ENCODE data around the gene NOP9. TPM values are rescaled to one million over a fixed set of nuclear protein-coding genes. Genes with fewer than 3 reads are reported as not detected.
A peak's percentile ranks its signal among the peaks of the same experiment; 100 is the strongest.

The NOP9 gene
- total RNA-seq, 4 donors from 2014 or later, result 19.4 to 29.2 (median 22.8) TPM

DNA sequence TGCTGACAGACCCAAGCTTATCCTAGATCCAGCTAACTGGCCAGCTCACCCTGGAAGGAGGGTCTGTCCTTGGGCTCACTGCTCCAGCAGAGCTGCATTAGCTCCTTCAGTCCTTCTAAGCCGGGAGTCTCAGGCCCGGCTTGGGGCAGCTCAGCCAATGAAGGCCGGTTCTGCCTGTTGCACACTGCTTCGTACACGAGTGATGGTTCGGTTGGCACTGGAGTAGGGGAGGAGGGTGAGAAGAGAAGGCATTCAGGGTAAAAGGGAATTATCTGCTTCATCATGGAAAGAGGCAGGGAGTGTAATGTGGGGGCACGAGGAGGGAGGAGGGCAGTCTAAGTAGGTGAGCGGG lies 38.1 kb downstream of the NOP9 start:
- Histone ChIP-seq H3K4me1 (peaks cover 0 to 52% (median 15%) of the 10 kb centered on the region in 3 donors), H3K36me3 (peaks cover 0 to 8% of the 10 kb centered on the region in 2 donors), H3K27me3 (peaks cover 72% of the 10 kb centered on the region), H3K9me3 (no peaks in the 10 kb centered on the region), H3K27ac (no peak overlapping the region), H3K4me3 (no peak overlapping the region)
- no peak for ATAC-seq
- 83 to 100% methylated on average over 2 of the region's 8 CpGs for WGBS, 2 donors (ENCODE audit: low coverage in 1 of 2)
- TF ChIP-seq POLR2A (IDR thresholded peaks at IDR 0.05) (no peak), EP300 (IDR thresholded peaks at IDR 0.05) (no peak), POLR2AphosphoS5 (IDR thresholded peaks at IDR 0.05) (no peak)
- TF ChIP-seq, protein P1, sequence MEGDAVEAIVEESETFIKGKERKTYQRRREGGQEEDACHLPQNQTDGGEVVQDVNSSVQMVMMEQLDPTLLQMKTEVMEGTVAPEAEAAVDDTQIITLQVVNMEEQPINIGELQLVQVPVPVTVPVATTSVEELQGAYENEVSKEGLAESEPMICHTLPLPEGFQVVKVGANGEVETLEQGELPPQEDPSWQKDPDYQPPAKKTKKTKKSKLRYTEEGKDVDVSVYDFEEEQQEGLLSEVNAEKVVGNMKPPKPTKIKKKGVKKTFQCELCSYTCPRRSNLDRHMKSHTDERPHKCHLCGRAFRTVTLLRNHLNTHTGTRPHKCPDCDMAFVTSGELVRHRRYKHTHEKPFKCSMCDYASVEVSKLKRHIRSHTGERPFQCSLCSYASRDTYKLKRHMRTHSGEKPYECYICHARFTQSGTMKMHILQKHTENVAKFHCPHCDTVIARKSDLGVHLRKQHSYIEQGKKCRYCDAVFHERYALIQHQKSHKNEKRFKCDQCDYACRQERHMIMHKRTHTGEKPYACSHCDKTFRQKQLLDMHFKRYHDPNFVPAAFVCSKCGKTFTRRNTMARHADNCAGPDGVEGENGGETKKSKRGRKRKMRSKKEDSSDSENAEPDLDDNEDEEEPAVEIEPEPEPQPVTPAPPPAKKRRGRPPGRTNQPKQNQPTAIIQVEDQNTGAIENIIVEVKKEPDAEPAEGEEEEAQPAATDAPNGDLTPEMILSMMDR (IDR thresholded peaks at IDR 0.05), result no peak

GRCh38 chr14:24338843-24339242 lies 39.2 kb downstream of the NOP9 start:
- Histone ChIP-seq H3K27me3 (peaks cover 61% of the 10 kb centered on the region), H3K36me3 (peaks cover 0 to 8% of the 10 kb centered on the region in 2 donors), H3K4me3 (peak overlapping the region in 1 of 2 donors; percentile 51), H3K9me3 (no peaks in the 10 kb centered on the region), H3K4me1 (peaks cover 0 to 41% (median 15%) of the 10 kb centered on the region in 3 donors), H3K27ac (peak overlapping the region in 1 of 4 donors; percentile 24)
- 68 to 90% methylated on average over 4 to 7 of the region's 14 CpGs for WGBS, 2 donors (ENCODE audit: low coverage in 1 of 2)
- ATAC-seq, result no peak
- TF ChIP-seq POLR2A (IDR thresholded peaks at IDR 0.05), result no peak
- no peak for TF ChIP-seq EP300 (IDR thresholded peaks at IDR 0.05)
- TF ChIP-seq POLR2AphosphoS5 (IDR thresholded peaks at IDR 0.05), result no peak
- TF ChIP-seq, protein P1 (IDR thresholded peaks at IDR 0.05), result no peak

- TF ChIP-seq, protein P1 (IDR thresholded peaks at IDR 0.05), result no peak
- TF ChIP-seq EP300 (IDR thresholded peaks at IDR 0.05) (no peak), POLR2AphosphoS5 (IDR thresholded peaks at IDR 0.05) (no peak), POLR2A (IDR thresholded peaks at IDR 0.05) (no peak)
- H3K27me3 ChIP-seq, result peaks cover 55% of the 10 kb centered on the region
- H3K4me3 ChIP-seq, result peak within 1 kb of the TSS; percentile 31 to 51
- WGBS, 2 donors (ENCODE audit: low coverage in 1 of 2), result 12 to 39% methylated on average over 5 to 11 of the region's 51 CpGs
- ATAC-seq, result peak; percentile 29
- H3K4me1 ChIP-seq, result peaks cover 0 to 34% (median 11%) of the 10 kb centered on the region in 3 donors
- no peaks in the 10 kb centered on the region for H3K9me3 ChIP-seq
- peaks cover 0 to 8% of the 10 kb centered on the region in 2 donors for H3K36me3 ChIP-seq
- peak within 1 kb of the TSS in 3 of 4 donors; percentile 24 to 57 (median 54) for H3K27ac ChIP-seq
Observed at GRCh38 chr14:24339284-24340151, 39.9 kb downstream of the NOP9 start, which contains the start of gene RIPK3. RIPK3 (minus strand) TSS chr14:24339991; CDS start chr14:24339826, 165 bp downstream.

GRCh38 chr14:24340606-24341005 lies 41.0 kb downstream of the NOP9 start:
- Histone ChIP-seq H3K27me3 (peaks cover 44% of the 10 kb centered on the region), H3K27ac (no peak overlapping the region)
- ATAC-seq, result no peak

More at GRCh38 chr14:24340606-24341005, 41.0 kb downstream of the NOP9 start:
- Histone ChIP-seq H3K36me3 (peaks cover 0 to 8% of the 10 kb centered on the region in 2 donors), H3K4me1 (peaks cover 0 to 27% (median 5%) of the 10 kb centered on the region in 3 donors), H3K4me3 (no peak overlapping the region), H3K9me3 (no peaks in the 10 kb centered on the region)
- no CpG with 5 or more reads among the region's 1 CpG for WGBS, 2 donors (ENCODE audit: low coverage in 1 of 2)
- TF ChIP-seq POLR2A (IDR thresholded peaks at IDR 0.05) (no peak), EP300 (IDR thresholded peaks at IDR 0.05) (no peak), POLR2AphosphoS5 (IDR thresholded peaks at IDR 0.05) (no peak)
- TF ChIP-seq, protein P1 (IDR thresholded peaks at IDR 0.05), result no peak

Measured in gastroesophageal sphincter (tissue), 4 donors.